ENCODE results near the gene DNMT1.

The DNMT1 gene

GRCh38 chr19:10155839-10156238 lies 38.9 kb downstream of the DNMT1 start:
- 89% methylated on average over 4 of the region's 4 CpGs for WGBS
- no peaks in the 10 kb centered on the region for H3K9me3 ChIP-seq (ENCODE audit: insufficient read depth, low read depth, low read length)
- peaks cover 100% of the 10 kb centered on the region for H3K36me3 ChIP-seq (ENCODE audit: insufficient read depth, low read length)
- no peak overlapping the region for H3K27ac ChIP-seq (ENCODE audit: low read depth, low read length)
- H3K9ac ChIP-seq (ENCODE audit: low read depth, low read length): no peak overlapping the region
- no peak overlapping the region for H3K4me3 ChIP-seq (ENCODE audit: low read length)
- H3K4me1 ChIP-seq (ENCODE audit: insufficient read depth, low read length): no peaks in the 10 kb centered on the region
- no peaks in the 10 kb centered on the region for H3K27me3 ChIP-seq (ENCODE audit: insufficient read depth, low read length)

- no peaks in the 10 kb centered on the region for H3K9me3 ChIP-seq (ENCODE audit: insufficient read depth, low read depth, low read length)
- 96% methylated on average over 2 of the region's 3 CpGs for WGBS
- no peak overlapping the region for H3K4me3 ChIP-seq (ENCODE audit: low read length)
- no peak overlapping the region for H3K27ac ChIP-seq (ENCODE audit: low read depth, low read length)
- no peaks in the 10 kb centered on the region for H3K4me1 ChIP-seq (ENCODE audit: insufficient read depth, low read length)
- no peaks in the 10 kb centered on the region for H3K27me3 ChIP-seq (ENCODE audit: insufficient read depth, low read length)
- peaks cover 97% of the 10 kb centered on the region for H3K36me3 ChIP-seq (ENCODE audit: insufficient read depth, low read length)
- no peak overlapping the region for H3K9ac ChIP-seq (ENCODE audit: low read depth, low read length)
Measured at GRCh38 chr19:10152100-10152499, 42.7 kb downstream of the DNMT1 start.

GRCh38 chr19:10151521-10151920 lies 43.2 kb downstream of the DNMT1 start:
- 94% methylated on average over 5 of the region's 5 CpGs for WGBS
- Histone ChIP-seq H3K27ac (ENCODE audit: low read depth, low read length) (no peak overlapping the region), H3K9ac (ENCODE audit: low read depth, low read length) (no peak overlapping the region), H3K4me3 (ENCODE audit: low read length) (no peak overlapping the region), H3K36me3 (ENCODE audit: insufficient read depth, low read length) (peaks cover 96% of the 10 kb centered on the region), H3K9me3 (ENCODE audit: insufficient read depth, low read depth, low read length) (no peaks in the 10 kb centered on the region), H3K4me1 (ENCODE audit: insufficient read depth, low read length) (no peaks in the 10 kb centered on the region), H3K27me3 (ENCODE audit: insufficient read depth, low read length) (no peaks in the 10 kb centered on the region)

GRCh38 chr19:10149427-10149826 lies 45.3 kb downstream of the DNMT1 start:
- Histone ChIP-seq H3K4me3 (ENCODE audit: low read length) (no peak overlapping the region), H3K9ac (ENCODE audit: low read depth, low read length) (no peak overlapping the region), H3K27me3 (ENCODE audit: insufficient read depth, low read length) (no peaks in the 10 kb centered on the region), H3K36me3 (ENCODE audit: insufficient read depth, low read length) (peaks cover 96% of the 10 kb centered on the region), H3K9me3 (ENCODE audit: insufficient read depth, low read depth, low read length) (no peaks in the 10 kb centered on the region), H3K4me1 (ENCODE audit: insufficient read depth, low read length) (no peaks in the 10 kb centered on the region), H3K27ac (ENCODE audit: low read depth, low read length) (no peak overlapping the region)
- WGBS: 97% methylated on average over 12 of the region's 12 CpGs

- 96% methylated on average over 14 of the region's 14 CpGs for WGBS
- H3K27ac ChIP-seq (ENCODE audit: low read depth, low read length): no peak overlapping the region
- no peak overlapping the region for H3K4me3 ChIP-seq (ENCODE audit: low read length)
- no peak overlapping the region for H3K9ac ChIP-seq (ENCODE audit: low read depth, low read length)
- no peaks in the 10 kb centered on the region for H3K27me3 ChIP-seq (ENCODE audit: insufficient read depth, low read length)
- H3K4me1 ChIP-seq (ENCODE audit: insufficient read depth, low read length): no peaks in the 10 kb centered on the region
- H3K36me3 ChIP-seq (ENCODE audit: insufficient read depth, low read length): peaks cover 96% of the 10 kb centered on the region
- no peaks in the 10 kb centered on the region for H3K9me3 ChIP-seq (ENCODE audit: insufficient read depth, low read depth, low read length)
Measured at GRCh38 chr19:10146142-10146541, 48.6 kb downstream of the DNMT1 start.

- Histone ChIP-seq H3K4me3 (ENCODE audit: low read length) (no peak overlapping the region), H3K9me3 (ENCODE audit: insufficient read depth, low read depth, low read length) (no peaks in the 10 kb centered on the region), H3K27me3 (ENCODE audit: insufficient read depth, low read length) (no peaks in the 10 kb centered on the region), H3K4me1 (ENCODE audit: insufficient read depth, low read length) (no peaks in the 10 kb centered on the region), H3K9ac (ENCODE audit: low read depth, low read length) (no peak overlapping the region), H3K27ac (ENCODE audit: low read depth, low read length) (no peak overlapping the region), H3K36me3 (ENCODE audit: insufficient read depth, low read length) (peaks cover 96% of the 10 kb centered on the region)
- WGBS: 97% methylated on average over 10 of the region's 10 CpGs
Measured at GRCh38 chr19:10145031-10145430, 49.7 kb downstream of the DNMT1 start.

- WGBS: 96% methylated on average over 10 of the region's 10 CpGs
- Histone ChIP-seq H3K9ac (ENCODE audit: low read depth, low read length) (no peak overlapping the region), H3K36me3 (ENCODE audit: insufficient read depth, low read length) (peaks cover 96% of the 10 kb centered on the region), H3K9me3 (ENCODE audit: insufficient read depth, low read depth, low read length) (no peaks in the 10 kb centered on the region), H3K27me3 (ENCODE audit: insufficient read depth, low read length) (no peaks in the 10 kb centered on the region), H3K4me1 (ENCODE audit: insufficient read depth, low read length) (no peaks in the 10 kb centered on the region), H3K27ac (ENCODE audit: low read depth, low read length) (no peak overlapping the region), H3K4me3 (ENCODE audit: low read length) (no peak overlapping the region)
Measured at GRCh38 chr19:10144361-10144760, 50.4 kb downstream of the DNMT1 start.

GRCh38 chr19:10143681-10144080 lies 51.1 kb downstream of the DNMT1 start:
- Histone ChIP-seq H3K36me3 (ENCODE audit: insufficient read depth, low read length) (peaks cover 97% of the 10 kb centered on the region), H3K27ac (ENCODE audit: low read depth, low read length) (no peak overlapping the region), H3K4me1 (ENCODE audit: insufficient read depth, low read length) (no peaks in the 10 kb centered on the region), H3K9me3 (ENCODE audit: insufficient read depth, low read depth, low read length) (no peaks in the 10 kb centered on the region), H3K9ac (ENCODE audit: low read depth, low read length) (no peak overlapping the region), H3K27me3 (ENCODE audit: insufficient read depth, low read length) (no peaks in the 10 kb centered on the region), H3K4me3 (ENCODE audit: low read length) (no peak overlapping the region)
- 97% methylated on average over 11 of the region's 11 CpGs for WGBS

GRCh38 chr19:10142701-10143375 lies 51.9 kb downstream of the DNMT1 start:
- Histone ChIP-seq H3K4me3 (ENCODE audit: low read length) (no peak overlapping the region), H3K9me3 (ENCODE audit: insufficient read depth, low read depth, low read length) (no peaks in the 10 kb centered on the region), H3K36me3 (ENCODE audit: insufficient read depth, low read length) (peaks cover 99% of the 10 kb centered on the region), H3K9ac (ENCODE audit: low read depth, low read length) (no peak overlapping the region), H3K27me3 (ENCODE audit: insufficient read depth, low read length) (no peaks in the 10 kb centered on the region), H3K27ac (ENCODE audit: low read depth, low read length) (no peak overlapping the region), H3K4me1 (ENCODE audit: insufficient read depth, low read length) (no peaks in the 10 kb centered on the region)
- 87% methylated on average over 15 of the region's 15 CpGs for WGBS

- Histone ChIP-seq H3K4me3 (ENCODE audit: low read length) (no peak overlapping the region), H3K9ac (ENCODE audit: low read depth, low read length) (no peak overlapping the region), H3K27ac (ENCODE audit: low read depth, low read length) (no peak overlapping the region), H3K4me1 (ENCODE audit: insufficient read depth, low read length) (no peaks in the 10 kb centered on the region), H3K36me3 (ENCODE audit: insufficient read depth, low read length) (peaks cover 100% of the 10 kb centered on the region), H3K27me3 (ENCODE audit: insufficient read depth, low read length) (no peaks in the 10 kb centered on the region), H3K9me3 (ENCODE audit: insufficient read depth, low read depth, low read length) (no peaks in the 10 kb centered on the region)
- 95% methylated on average over 18 of the region's 18 CpGs for WGBS
Measured at GRCh38 chr19:10141973-10142372, 52.8 kb downstream of the DNMT1 start.

- H3K4me1 ChIP-seq (ENCODE audit: insufficient read depth, low read length): no peaks in the 10 kb centered on the region
- H3K27me3 ChIP-seq (ENCODE audit: insufficient read depth, low read length): no peaks in the 10 kb centered on the region
- no peak overlapping the region for H3K27ac ChIP-seq (ENCODE audit: low read depth, low read length)
- no peaks in the 10 kb centered on the region for H3K9me3 ChIP-seq (ENCODE audit: insufficient read depth, low read depth, low read length)
- WGBS: 96% methylated on average over 13 of the region's 13 CpGs
- peaks cover 100% of the 10 kb centered on the region for H3K36me3 ChIP-seq (ENCODE audit: insufficient read depth, low read length)
- no peak overlapping the region for H3K4me3 ChIP-seq (ENCODE audit: low read length)
- H3K9ac ChIP-seq (ENCODE audit: low read depth, low read length): no peak overlapping the region
Measured at GRCh38 chr19:10141479-10141878, 53.3 kb downstream of the DNMT1 start.

- Histone ChIP-seq H3K4me3 (ENCODE audit: low read length) (no peak overlapping the region), H3K27me3 (ENCODE audit: insufficient read depth, low read length) (no peaks in the 10 kb centered on the region), H3K27ac (ENCODE audit: low read depth, low read length) (no peak overlapping the region), H3K9ac (ENCODE audit: low read depth, low read length) (no peak overlapping the region), H3K4me1 (ENCODE audit: insufficient read depth, low read length) (no peaks in the 10 kb centered on the region), H3K36me3 (ENCODE audit: insufficient read depth, low read length) (peaks cover 100% of the 10 kb centered on the region), H3K9me3 (ENCODE audit: insufficient read depth, low read depth, low read length) (no peaks in the 10 kb centered on the region)
- 96% methylated on average over 23 of the region's 23 CpGs for WGBS
Measured at GRCh38 chr19:10139952-10140351, 54.8 kb downstream of the DNMT1 start.

All from HUES64 (cell line).